ENCODE data around the gene MME.
"Not testable (repeated sequence)": the region's sequence is repeated elsewhere in the genome, so short reads cannot be mapped to it uniquely, and the experiment has no call there.

MME gene

DNA sequence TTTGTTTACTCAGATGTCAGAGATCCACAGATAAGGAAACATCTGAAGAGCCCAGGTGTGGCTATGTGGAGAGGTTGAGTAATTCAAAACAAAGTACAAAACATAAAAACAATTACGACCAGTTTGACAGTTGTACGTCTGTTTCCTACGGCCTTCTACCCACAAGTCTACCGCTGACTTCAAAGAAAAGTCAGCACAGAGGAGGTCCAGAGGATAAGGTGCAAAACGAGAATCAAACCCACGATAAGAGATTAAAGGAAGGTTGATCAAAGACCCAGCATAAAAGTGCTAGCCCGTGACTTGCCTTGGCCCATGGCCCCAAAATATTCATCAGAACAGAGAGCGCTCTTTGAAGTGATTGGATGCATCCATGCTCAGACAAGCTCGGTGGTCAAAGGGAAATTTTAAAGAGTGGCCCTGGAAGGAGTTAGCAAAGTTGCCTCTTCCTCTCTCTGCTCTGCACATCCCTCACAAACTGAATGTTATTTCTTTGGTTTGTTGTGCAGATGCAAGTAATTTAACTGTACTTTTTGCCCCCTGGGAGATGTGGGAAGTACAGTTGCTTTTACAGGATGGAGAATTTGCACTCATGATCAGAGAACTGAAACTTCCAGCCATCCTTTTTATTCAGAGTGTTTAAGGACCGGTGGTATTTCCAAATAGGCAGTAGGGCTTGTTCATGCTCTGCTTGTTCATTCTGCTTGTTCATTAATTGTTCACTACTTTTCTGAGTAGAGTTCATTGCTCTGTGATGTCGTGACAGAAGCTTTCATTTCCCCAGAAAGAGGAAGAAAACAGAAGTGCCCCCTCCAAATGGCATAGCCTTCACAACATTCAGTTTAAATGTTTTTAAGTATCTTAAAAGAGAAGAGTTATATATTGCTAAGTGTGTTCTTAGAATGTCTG, 31.1 kb downstream of the MME start:
- H3K4me1 ChIP-seq, result no peaks in the 10 kb centered on the region
- no peak overlapping the region for H3K4me3 ChIP-seq (ENCODE audit: low read depth, low read length)
- no peak for DNase-seq
- H3K27me3 ChIP-seq, result no peaks in the 10 kb centered on the region
- H3K36me3 ChIP-seq, result no peaks in the 10 kb centered on the region
- H3K9me3 ChIP-seq, result no peaks in the 10 kb centered on the region
- no peak for TF ChIP-seq CTCF (IDR thresholded peaks at IDR 0.05; ENCODE audit: low read depth, low read length)

- H3K4me1 ChIP-seq, result no peaks in the 10 kb centered on the region
- no peak for TF ChIP-seq CTCF (IDR thresholded peaks at IDR 0.05; ENCODE audit: low read depth, low read length)
- no peak for DNase-seq
- no peaks in the 10 kb centered on the region for H3K9me3 ChIP-seq
- no peaks in the 10 kb centered on the region for H3K36me3 ChIP-seq
- H3K27me3 ChIP-seq, result no peaks in the 10 kb centered on the region
- no peak overlapping the region for H3K4me3 ChIP-seq (ENCODE audit: low read depth, low read length)
Measured at GRCh38 chr3:155111971-155112370, 31.9 kb downstream of the MME start.

- H3K9me3 ChIP-seq, result no peaks in the 10 kb centered on the region
- TF ChIP-seq CTCF (IDR thresholded peaks at IDR 0.05; ENCODE audit: low read depth, low read length), result no peak
- H3K27me3 ChIP-seq, result no peaks in the 10 kb centered on the region
- no peaks in the 10 kb centered on the region for H3K36me3 ChIP-seq
- H3K4me1 ChIP-seq, result no peaks in the 10 kb centered on the region
- no peak for DNase-seq
- no peak overlapping the region for H3K4me3 ChIP-seq (ENCODE audit: low read depth, low read length)
Measured at GRCh38 chr3:155112661-155113389, 32.7 kb downstream of the MME start.

DNA sequence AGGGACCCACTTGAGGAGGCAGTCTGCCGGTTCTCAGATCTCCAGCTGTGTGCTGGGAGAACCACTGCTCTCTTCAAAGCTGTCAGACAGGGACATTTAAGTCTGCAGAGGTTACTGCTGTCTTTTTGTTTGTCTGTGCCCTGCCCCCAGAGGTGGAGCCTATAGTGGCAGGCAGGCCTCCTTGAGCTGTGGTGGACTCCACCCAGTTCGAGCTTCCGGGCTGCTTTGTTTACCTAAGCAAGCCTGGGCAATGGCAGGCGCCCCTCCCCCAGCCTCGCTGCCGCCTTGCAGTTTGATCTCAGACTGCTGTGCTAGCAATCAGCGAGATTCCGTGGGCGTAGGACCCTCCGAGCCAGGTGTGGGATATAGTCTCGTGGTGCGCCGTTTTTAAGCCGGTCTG, 44.6 kb downstream of the MME start:
- DNase-seq; H3K36me3 ChIP-seq; H3K4me3 ChIP-seq (ENCODE audit: low read depth, low read length); H3K27me3 ChIP-seq; H3K4me1 ChIP-seq; H3K9me3 ChIP-seq: not testable (repeated sequence)

DNA sequence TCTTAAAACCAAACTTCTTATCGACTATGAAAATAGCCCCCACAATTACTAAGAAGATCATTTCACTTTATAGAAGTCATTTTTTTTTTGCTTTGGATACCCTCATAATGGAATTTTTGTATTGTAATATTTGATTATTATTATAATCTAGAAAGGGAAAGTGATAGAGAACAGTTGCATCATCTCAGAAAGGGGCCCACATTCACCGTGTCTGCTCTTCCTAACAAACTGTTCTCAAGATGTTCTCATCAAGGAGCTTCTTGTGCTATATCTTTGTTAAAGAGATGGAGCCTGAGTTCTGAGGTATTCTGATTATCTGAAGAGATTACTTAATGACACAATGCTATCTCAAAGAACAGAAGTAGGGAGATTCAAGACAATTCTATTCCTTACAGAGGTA, 49.3 kb downstream of the MME start:
- H3K4me3 ChIP-seq (ENCODE audit: low read depth, low read length), result no peak overlapping the region
- no peaks in the 10 kb centered on the region for H3K9me3 ChIP-seq
- no peak for DNase-seq
- TF ChIP-seq CTCF (IDR thresholded peaks at IDR 0.05; ENCODE audit: low read depth, low read length), result no peak
- no peaks in the 10 kb centered on the region for H3K36me3 ChIP-seq
- H3K27me3 ChIP-seq, result no peaks in the 10 kb centered on the region
- no peaks in the 10 kb centered on the region for H3K4me1 ChIP-seq

DNA sequence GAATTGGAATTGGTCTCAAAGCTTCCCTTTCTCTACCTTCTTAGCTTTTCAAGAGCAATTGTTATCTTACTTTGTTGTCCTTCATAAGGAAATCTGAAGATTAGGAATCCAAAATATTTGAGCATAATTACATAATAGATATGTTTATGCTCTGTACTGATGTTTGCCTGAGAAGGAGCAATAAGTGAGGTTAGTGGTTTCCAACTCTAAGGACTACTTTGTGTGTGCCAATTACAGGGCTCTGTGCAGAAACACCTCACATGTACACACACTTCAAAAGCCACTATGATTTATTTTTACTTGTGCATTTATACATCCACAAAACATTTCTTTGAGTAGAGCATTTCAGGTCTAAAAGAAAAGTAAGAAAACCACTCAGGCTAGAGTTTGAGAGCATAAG, 49.9 kb downstream of the MME start:
- no peak for TF ChIP-seq CTCF (IDR thresholded peaks at IDR 0.05; ENCODE audit: low read depth, low read length)
- DNase-seq, result no peak
- no peaks in the 10 kb centered on the region for H3K9me3 ChIP-seq
- no peaks in the 10 kb centered on the region for H3K4me1 ChIP-seq
- H3K27me3 ChIP-seq, result no peaks in the 10 kb centered on the region
- H3K36me3 ChIP-seq, result no peaks in the 10 kb centered on the region
- H3K4me3 ChIP-seq (ENCODE audit: low read depth, low read length), result no peak overlapping the region

Measured in BE2C (cell line).